GM23338 (cell line): ENCODE data around the gene WDR33. TPM values are rescaled to one million over a fixed set of nuclear protein-coding genes. Genes with fewer than 3 reads are reported as not detected.
A peak's percentile ranks its signal among the peaks of the same experiment; 100 is the strongest.

ENCODE experiments used
- ATAC-seq: fragments of 200-7000 bp; cut with Tn5 transposase; 3 replicates; pipeline ENCODE4 v1.9.1; 2020
- DNase-seq: peaks from one replicate; pipeline ENCODE4 v3.0.0-alpha.2; 2015; ENCODE audit warnings: low spot score
- H2AFZ ChIP-seq: fragments of 200-600 bp; sonication (generic); 2 replicates; pipeline ENCODE4 v1.8.0; 2016; ENCODE audit warnings: antibody characterized with exemption, mild to moderate bottlenecking, moderate library complexity
- H3F3A ChIP-seq: fragments of 200-600 bp; sonication (generic); replicated peaks from 2 replicates; pipeline ENCODE4 v1.8.0; 2017; ENCODE audit warnings: antibody characterized with exemption, mixed run types, low read depth
- H3K27ac ChIP-seq: fragments of 200-600 bp; sonication (generic); 2 replicates; pipeline ENCODE4 v1.6.1; 2016; ENCODE audit warnings: low read depth
- H3K27me3 ChIP-seq: fragments of 200-600 bp; sonication (generic); 2 replicates; pipeline ENCODE4 v1.8.0; 2016; ENCODE audit warnings: mild to moderate bottlenecking, mixed run types, moderate library complexity; ENCODE audit not compliant: insufficient read depth
- H3K36me3 ChIP-seq: fragments of 200-600 bp; sonication (generic); 2 replicates; pipeline ENCODE4 v1.8.0; 2016; ENCODE audit warnings: mild to moderate bottlenecking; ENCODE audit not compliant: insufficient read depth
- H3K4me1 ChIP-seq: fragments of 200-600 bp; sonication (generic); 2 replicates; pipeline ENCODE4 v1.8.0; 2016; ENCODE audit warnings: mild to moderate bottlenecking, moderate library complexity; ENCODE audit not compliant: insufficient read depth
- H3K4me2 ChIP-seq: fragments of 200-600 bp; sonication (generic); 2 replicates; pipeline ENCODE4 v1.7.1; 2017; ENCODE audit warnings: mixed run types
- H3K4me3 ChIP-seq: fragments of 200-600 bp; sonication (generic); 2 replicates; pipeline ENCODE4 v1.6.1; 2016; ENCODE audit warnings: mixed run types
- H3K79me2 ChIP-seq: fragments of 200-600 bp; sonication (generic); replicated peaks from 2 replicates; pipeline ENCODE4 v1.8.0; 2017; ENCODE audit warnings: mild to moderate bottlenecking; ENCODE audit not compliant: insufficient read depth
- H3K9me2 ChIP-seq: fragments of 200-600 bp; sonication (generic); 2 replicates; pipeline ENCODE4 v1.8.0; 2017; ENCODE audit not compliant: insufficient read depth
- H4K20me1 ChIP-seq: fragments of 200-600 bp; sonication (generic); replicated peaks from 2 replicates; pipeline ENCODE4 v1.8.0; 2017; ENCODE audit warnings: mild to moderate bottlenecking; ENCODE audit not compliant: insufficient read depth
- H3K27ac Mint-ChIP-seq: 2 replicates; pipeline ENCODE4 v1.8.0; 2020; ENCODE audit warnings: inconsistent platforms, mild to moderate bottlenecking, moderate library complexity, mixed read lengths
- H3K27me3 Mint-ChIP-seq: 3 replicates; pipeline ENCODE4 v1.8.0; 2022; ENCODE audit warnings: low read depth, mild to moderate bottlenecking, moderate library complexity, mixed read lengths, inconsistent platforms; ENCODE audit not compliant: insufficient read depth, poor library complexity
- H3K36me3 Mint-ChIP-seq: 3 replicates; pipeline ENCODE4 v1.8.0; 2021; ENCODE audit warnings: low read depth, mild to moderate bottlenecking, inconsistent platforms, moderate library complexity, mixed read lengths
- H3K4me1 Mint-ChIP-seq: 3 replicates; pipeline ENCODE4 v1.8.0; 2020; ENCODE audit warnings: mild to moderate bottlenecking, inconsistent platforms, mixed read lengths
- H3K4me3 Mint-ChIP-seq: 3 replicates; pipeline ENCODE4 v1.8.0; 2021; ENCODE audit warnings: moderate library complexity, mild to moderate bottlenecking, inconsistent platforms, mixed read lengths
- H3K9me3 Mint-ChIP-seq: 3 replicates; pipeline ENCODE4 v1.8.0; 2020; ENCODE audit warnings: moderate library complexity, mild to moderate bottlenecking, inconsistent platforms, mixed read lengths
- CREB1 ChIP-seq: fragments of 250-450 bp; sonication (Bioruptor Pico); IDR thresholded peaks from 2 replicates; pipeline ENCODE4 v1.5.0; 2020; ENCODE audit warnings: low read depth, mild to moderate bottlenecking, moderate library complexity
- EZH2 ChIP-seq: fragments of 200-600 bp; sonication (generic); IDR thresholded peaks from one replicate; pipeline ENCODE4 v1.8.0; 2017; ENCODE audit warnings: antibody characterized with exemption, mild to moderate bottlenecking, low read depth; ENCODE audit not compliant: unreplicated experiment
- EZH2phosphoT487 ChIP-seq: fragments of 200-600 bp; sonication (generic); IDR thresholded peaks from one replicate; pipeline ENCODE4 v1.8.1; 2018; ENCODE audit warnings: antibody characterized with exemption; ENCODE audit not compliant: unreplicated experiment
- JUNB ChIP-seq: IDR thresholded peaks from one replicate; pipeline ENCODE4 v1.6.1; 2016; ENCODE audit warnings: antibody characterized with exemption; ENCODE audit not compliant: unreplicated experiment
- REST ChIP-seq: IDR thresholded peaks from one replicate; pipeline ENCODE4 v1.6.1; 2018; ENCODE audit warnings: antibody characterized with exemption; ENCODE audit not compliant: unreplicated experiment
- STAT1 ChIP-seq: IDR thresholded peaks from one replicate; pipeline ENCODE4 v1.6.1; 2016; ENCODE audit warnings: antibody characterized with exemption; ENCODE audit not compliant: unreplicated experiment
- ZNF331 ChIP-seq: fragments of 250-450 bp; sonication (Bioruptor Pico); IDR thresholded peaks from 2 replicates; pipeline ENCODE4 v1.5.0; 2020; ENCODE audit warnings: low read depth, mild to moderate bottlenecking, moderate library complexity
- polyA plus RNA-seq: library from polyadenylated mRNA; unstranded; fragments of >200 nt; fragmentation: Nextera tagmentation; extraction: Ambion mirVana; gene quantifications from 2 replicates; pipeline ENCODE4 v1.2.1, GENCODE V29; 2016
- total RNA-seq: library from RNA; depleted of rRNA; stranded (reverse); fragments of >200 nt; shearing (Covaris generic); gene quantifications from 2 replicates; pipeline ENCODE4 v1.2.3, GENCODE V29; 2014

WDR33 gene
- total and polyA plus RNA-seq, 2 experiments from 2014 or later: 37.2 to 54.7 TPM

- Mint-ChIP-seq H3K27me3 (peaks cover 10% of the 10 kb centered on the region), H3K4me3 (no peak overlapping the region), H3K4me1 (peaks cover 2% of the 10 kb centered on the region; the same call in 1 of the 3 replicates), H3K27ac (no peak overlapping the region), H3K36me3 (no peaks in the 10 kb centered on the region), H3K9me3 (no peaks in the 10 kb centered on the region)
- TF ChIP-seq REST: no peak
- TF ChIP-seq STAT1: no peak
- TF ChIP-seq ZNF331 (CRISPR knock-in tag): no peak
- ATAC-seq (no peak), DNase-seq (no peak)
- Histone ChIP-seq H3K4me3 (no peak overlapping the region), H3F3A (no peaks in the 10 kb centered on the region), H4K20me1 (no peaks in the 10 kb centered on the region), H3K4me2 (no peak overlapping the region), H3K36me3 (no peaks in the 10 kb centered on the region), H2AFZ (peak overlapping the region; percentile 43; the same call in 1 of the 2 replicates), H3K9me2 (no peaks in the 10 kb centered on the region), H3K27me3 (peaks cover 9% of the 10 kb centered on the region; the same call in 1 of the 2 replicates), H3K4me1 (no peaks in the 10 kb centered on the region), H3K79me2 (no peaks in the 10 kb centered on the region), H3K27ac (no peak overlapping the region; the same call in 1 of the 2 replicates)
Observed at GRCh38 chr2:127681976-127682857, 128.8 kb downstream of the WDR33 start.

GRCh38 chr2:127681288-127681804 is 129.6 kb downstream of the WDR33 start:
- H3K4me3 ChIP-seq: no peak overlapping the region
- H3K4me2 ChIP-seq: no peak overlapping the region
- no peaks in the 10 kb centered on the region for H3K79me2 ChIP-seq
- peak overlapping the region; percentile 90 for H2AFZ ChIP-seq
- no peaks in the 10 kb centered on the region for H3F3A ChIP-seq
- H3K36me3 Mint-ChIP-seq: no peaks in the 10 kb centered on the region
- H3K27ac ChIP-seq: no peak overlapping the region
- DNase-seq (peak; percentile 53), ATAC-seq (peak; percentile 68)
- H3K27me3 ChIP-seq: peaks cover 18% of the 10 kb centered on the region
- H3K36me3 ChIP-seq: no peaks in the 10 kb centered on the region
- H3K27ac Mint-ChIP-seq: no peak overlapping the region
- no peak for TF ChIP-seq CREB1 (CRISPR knock-in tag)
- TF ChIP-seq JUNB: no peak
- TF ChIP-seq EZH2phosphoT487: no peak
- TF ChIP-seq EZH2: no peak
- no peak for TF ChIP-seq REST
- H3K4me1 ChIP-seq: no peaks in the 10 kb centered on the region
- no peaks in the 10 kb centered on the region for H3K9me2 ChIP-seq
- peaks cover 5% of the 10 kb centered on the region; the same call in 1 of the 3 replicates for H3K4me1 Mint-ChIP-seq
- peaks cover 19% of the 10 kb centered on the region for H3K27me3 Mint-ChIP-seq
- H3K4me3 Mint-ChIP-seq: no peak overlapping the region
- no peaks in the 10 kb centered on the region for H3K9me3 Mint-ChIP-seq
- no peaks in the 10 kb centered on the region for H4K20me1 ChIP-seq
